COLO829 (cell line): ENCODE results near the gene UBE2E2.
"Not testable (repeated sequence)": the region's sequence is repeated elsewhere in the genome, so short reads cannot be mapped to it uniquely, and the experiment has no call there.

Experiments
- DNase-seq: peaks from one replicate; pipeline ENCODE4 v3.0.0; 2012; ENCODE audit warnings: low spot score

The UBE2E2 gene

GRCh38 chr3:23329471-23330105 is 126.5 kb downstream of the UBE2E2 start:
- DNase-seq, result no peak

DNA sequence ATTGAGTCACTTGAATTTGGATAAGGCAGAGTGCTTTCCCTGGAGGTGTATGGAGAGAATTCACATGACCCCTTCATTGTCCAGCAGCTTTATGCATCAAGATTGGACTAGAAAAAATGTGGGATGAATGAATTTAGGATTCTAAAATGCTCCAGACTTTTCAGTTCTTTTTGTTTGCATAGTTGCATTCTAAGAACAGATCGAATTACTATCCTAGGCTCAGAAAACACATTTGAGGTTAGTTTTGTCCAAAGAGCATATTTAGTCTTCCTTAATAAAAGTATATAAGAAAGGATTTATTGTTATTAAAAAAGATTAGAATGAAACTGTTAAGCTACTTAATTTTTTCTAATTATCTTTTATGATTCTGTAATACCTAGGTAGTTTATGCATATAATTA is 127.4 kb downstream of the UBE2E2 start:
- DNase-seq, result no peak

DNA sequence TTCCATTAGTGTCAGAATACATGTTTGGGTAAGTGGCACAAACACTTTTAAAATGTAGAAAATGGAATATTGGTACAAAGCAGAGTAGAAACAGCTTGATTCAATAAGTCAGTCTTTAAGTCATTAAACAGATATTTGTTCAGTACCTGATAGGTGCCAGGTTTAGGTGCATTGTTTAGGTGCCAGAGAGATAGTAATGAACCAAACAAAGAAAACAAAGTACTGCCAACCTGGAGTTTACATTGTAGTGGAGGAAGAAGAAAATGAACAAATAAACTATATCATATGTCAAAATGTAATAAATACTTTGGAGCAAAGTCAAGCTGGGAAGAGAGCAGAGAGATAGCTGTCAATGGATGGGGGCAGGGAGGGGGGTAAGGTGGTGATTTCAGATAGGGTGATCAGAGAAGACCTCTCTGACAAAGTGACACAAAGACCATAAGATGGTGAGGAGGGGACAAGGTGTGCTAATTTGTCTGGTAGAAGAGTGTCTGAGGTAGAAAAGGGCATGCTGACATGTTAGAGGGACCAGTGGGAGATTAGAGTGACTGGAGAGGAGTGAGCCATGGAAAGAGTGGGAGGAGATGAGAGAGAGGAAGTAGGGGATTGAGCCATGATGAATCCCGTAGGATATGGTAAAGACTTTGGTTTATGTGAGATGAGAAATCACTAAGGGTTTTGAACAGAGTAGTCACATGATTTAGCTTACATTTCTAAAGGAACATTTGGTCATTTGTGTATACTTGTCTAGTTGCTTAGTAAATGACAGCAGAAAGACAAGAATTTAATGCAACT is 128.2 kb downstream of the UBE2E2 start:
- DNase-seq, result no peak

- DNase-seq, result no peak
Measured at GRCh38 chr3:23333633-23334032, 130.5 kb downstream of the UBE2E2 start.

GRCh38 chr3:23336853-23337252 is 133.7 kb downstream of the UBE2E2 start:
- not testable (repeated sequence) for DNase-seq

GRCh38 chr3:23341147-23341838 is 138.2 kb downstream of the UBE2E2 start:
- no peak for DNase-seq

DNA sequence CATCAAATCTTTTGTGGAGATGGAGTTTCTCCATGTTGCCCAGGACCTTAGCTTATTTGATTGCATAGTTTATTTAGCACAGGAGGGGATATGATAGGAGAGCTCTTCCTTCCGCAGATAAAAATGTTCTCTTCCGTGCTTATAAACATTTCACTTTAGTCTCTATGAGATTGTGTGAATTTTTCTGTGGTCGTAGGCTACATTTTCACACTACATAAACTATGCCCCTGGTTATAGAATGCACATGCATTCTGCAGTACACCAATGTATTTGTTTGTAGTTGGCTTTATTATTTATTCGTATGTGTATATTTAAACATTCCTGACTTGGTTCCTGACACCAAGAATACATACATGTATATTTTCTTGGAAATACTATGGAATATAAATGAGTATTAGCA is 139.2 kb downstream of the UBE2E2 start:
- DNase-seq, result no peak

DNA sequence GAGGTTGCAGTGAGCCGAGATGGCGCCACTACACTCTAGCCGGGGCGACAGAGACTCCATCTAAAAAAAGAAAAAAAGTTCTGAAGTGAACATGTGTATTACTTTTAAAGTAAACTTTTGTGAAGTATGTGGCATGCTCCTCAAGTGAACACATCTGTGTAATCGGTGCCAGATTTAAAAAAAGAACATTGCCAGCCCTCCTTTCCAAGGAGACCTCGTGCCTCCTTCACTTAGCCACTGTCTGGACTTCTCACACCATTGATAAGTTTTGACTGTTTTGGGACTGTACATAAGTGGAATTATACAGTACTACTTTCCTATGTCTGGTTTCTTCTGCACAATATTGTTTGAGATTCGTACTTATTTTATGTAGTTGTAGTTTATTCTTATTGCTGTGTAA is 140.4 kb downstream of the UBE2E2 start:
- DNase-seq, result no peak

DNA sequence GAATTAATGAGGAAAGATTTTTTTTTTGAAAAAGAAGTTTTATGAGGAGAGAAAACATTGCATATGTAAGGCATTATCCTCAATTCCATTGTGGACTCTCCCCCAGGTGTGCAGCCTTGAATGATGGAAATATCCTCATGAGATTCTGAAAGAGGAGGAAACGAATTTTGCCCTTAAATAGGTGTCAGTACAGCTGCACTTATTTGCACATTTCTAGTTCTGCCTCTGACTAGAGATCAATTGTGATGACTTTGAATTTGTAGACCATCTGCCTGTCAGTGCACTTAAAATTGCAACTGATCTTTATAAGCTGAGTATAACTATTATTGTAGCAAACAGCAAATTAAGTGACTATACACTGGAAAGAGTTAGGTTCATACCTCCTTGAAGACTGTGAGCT is 141.8 kb downstream of the UBE2E2 start:
- DNase-seq, result no peak

DNA sequence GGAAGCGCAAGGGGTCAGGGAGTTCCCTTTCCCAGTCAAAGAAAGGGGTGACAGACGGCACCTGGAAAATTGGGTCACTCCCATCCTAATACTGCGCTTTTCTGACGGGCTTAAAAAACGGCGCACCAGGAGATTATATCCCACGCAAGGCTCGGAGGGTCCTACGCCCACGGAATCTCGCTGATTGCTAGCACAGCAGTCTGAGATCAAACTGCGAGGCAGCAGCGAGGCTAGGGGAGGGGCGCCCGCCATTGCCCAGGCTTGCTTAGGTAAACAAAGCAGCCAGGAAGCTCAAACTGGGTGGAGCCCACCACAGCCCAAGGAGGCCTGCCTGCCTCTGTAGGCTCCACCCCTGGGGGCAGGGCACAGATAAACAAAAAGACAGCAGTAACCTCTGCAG is 146.3 kb downstream of the UBE2E2 start:
- DNase-seq, result not testable (repeated sequence)

DNA sequence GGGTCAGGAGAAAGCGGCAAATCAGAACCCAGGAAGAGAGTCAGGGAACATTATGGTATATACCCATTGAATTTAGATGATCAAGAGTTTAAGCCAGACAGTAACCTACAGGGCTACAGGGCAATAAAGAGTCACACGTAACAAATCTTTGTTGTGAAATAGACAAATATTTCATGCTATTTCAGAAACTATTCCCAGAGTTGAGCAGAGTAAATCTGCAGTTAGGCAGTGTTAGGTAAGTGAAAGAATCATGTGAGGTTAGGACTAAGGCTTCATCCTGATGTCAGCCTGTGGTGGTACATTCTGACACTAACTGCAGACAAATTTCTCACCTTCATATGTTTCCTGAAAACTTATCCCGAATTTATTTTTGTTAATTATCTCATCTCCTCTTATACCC is 153.0 kb downstream of the UBE2E2 start:
- DNase-seq, result no peak

DNA sequence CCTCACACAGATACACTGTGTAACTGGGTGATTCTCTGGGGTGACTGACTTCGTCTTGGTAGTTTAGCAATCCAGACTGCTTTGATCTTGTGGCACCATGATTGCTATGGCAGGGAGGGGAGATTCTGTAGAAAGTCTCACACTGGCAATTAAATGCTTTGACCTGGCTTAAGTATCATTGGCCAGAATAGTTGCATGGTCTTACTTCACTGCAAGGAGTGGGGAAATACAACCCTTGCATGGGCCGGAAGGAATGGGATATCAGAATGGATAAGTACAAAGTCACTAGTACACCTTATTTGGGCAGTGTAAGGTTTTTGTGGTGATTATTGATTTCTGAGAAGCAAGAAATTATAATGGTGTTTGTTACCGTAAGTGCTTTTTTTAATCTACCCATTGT is 153.8 kb downstream of the UBE2E2 start:
- no peak for DNase-seq

DNA sequence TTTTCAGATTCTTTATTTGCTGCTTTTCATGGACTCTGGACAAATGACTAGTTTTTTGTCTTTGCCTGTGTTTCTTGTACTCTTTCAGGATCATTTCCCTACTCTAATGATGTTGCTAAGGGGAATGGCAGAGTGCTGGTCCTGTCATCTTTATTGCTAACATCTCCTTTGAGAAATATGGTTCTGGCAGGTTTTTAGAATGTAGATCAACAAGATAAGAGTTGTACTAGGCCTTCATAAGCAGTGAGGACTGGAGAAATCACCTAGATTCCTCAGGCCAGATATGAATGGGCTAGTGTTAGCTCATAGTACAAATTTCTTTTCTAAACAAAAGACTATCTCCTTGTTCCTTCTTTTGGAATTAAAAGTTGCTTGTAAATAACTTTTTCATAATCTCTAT is 156.0 kb downstream of the UBE2E2 start:
- DNase-seq, result no peak

- no peak for DNase-seq
Measured at GRCh38 chr3:23365066-23365465, 161.9 kb downstream of the UBE2E2 start.

GRCh38 chr3:23368731-23369130 is 165.6 kb downstream of the UBE2E2 start:
- no peak for DNase-seq

DNA sequence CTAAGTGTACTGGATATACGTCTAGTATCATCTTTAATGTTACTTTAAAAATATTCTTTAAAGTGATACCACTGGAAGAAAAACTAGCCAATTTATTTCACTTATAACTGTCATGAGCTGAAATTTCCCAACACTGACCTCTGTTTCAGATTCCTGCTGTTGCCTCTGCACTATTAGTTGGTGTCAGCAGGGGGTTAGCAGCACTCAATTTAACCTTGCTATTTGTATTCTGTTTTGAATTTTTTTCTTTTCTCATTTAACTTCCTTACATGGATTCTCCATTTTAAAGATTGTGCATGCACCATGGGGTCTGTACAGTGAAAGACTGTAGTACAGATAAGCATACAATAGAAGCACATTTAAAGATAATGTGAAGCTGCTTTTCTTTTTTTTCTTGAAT is 169.2 kb downstream of the UBE2E2 start:
- no peak for DNase-seq

DNA sequence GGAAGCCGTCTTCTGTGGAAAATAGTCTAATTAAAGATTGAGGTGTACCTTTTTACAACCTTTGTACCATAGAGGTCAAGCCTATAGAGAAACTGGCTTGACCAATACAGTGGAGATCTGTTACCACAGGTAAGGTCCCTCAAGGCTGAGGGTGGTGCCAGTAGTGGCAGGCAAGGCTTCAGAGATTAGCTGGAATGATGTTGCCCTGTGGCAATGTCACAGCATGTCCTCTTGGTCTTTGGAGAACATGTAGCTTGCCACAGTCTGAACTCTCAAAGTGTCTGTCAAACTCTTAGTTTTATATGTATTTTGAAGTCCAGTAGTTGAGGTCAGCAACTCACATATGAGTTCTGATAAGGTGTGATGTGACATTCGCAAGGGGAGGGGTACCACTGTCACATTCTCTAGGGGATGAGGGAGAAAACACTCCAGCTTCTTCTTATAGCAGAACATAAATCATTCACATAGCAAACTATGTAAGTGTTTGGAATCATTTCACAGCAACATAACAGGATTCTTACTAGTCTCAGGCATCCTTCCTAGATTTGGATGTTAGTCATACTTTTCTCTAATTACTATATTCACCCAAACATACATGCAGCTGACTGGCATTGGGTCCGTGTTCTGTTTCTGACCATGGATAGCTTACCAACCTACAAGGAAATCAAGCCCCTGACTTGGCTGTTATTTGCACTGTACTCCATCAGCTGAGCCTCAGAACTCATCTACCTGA is 173.6 kb downstream of the UBE2E2 start:
- no peak for DNase-seq

DNA sequence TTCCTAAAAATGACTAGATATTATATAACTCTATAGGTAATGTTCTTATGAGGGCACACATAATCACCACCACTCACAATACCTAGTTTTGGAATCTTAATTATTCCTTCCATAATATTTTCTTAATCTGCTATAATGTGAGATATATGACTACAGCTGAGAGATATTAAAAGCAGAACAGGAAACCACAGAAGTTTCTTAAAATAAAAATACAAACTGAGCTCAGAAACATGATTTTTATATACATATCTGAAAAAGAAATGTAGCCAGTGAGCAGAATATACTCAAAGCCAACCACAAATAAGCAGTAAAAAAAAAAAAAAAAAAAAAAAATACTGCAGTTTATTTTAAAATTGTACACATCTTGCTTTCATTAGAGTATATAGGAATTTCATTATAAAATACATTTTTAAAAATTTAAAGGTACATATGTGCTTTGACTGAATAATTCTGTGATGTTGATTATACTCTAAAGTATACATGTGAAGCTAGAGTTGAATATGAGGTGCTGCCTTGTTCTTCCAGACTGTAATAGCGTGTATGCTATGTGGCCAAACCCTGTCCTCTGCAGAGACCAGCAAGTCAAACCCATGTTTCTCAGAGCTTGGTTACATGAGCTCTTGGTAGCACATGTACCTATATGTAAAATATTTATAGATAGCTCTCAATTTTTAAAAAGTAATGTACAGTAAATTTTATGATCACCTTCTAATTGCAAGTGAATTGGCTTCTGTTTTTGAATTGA is 175.0 kb downstream of the UBE2E2 start:
- DNase-seq, result no peak

GRCh38 chr3:23383875-23384274 is 180.7 kb downstream of the UBE2E2 start:
- no peak for DNase-seq

DNA sequence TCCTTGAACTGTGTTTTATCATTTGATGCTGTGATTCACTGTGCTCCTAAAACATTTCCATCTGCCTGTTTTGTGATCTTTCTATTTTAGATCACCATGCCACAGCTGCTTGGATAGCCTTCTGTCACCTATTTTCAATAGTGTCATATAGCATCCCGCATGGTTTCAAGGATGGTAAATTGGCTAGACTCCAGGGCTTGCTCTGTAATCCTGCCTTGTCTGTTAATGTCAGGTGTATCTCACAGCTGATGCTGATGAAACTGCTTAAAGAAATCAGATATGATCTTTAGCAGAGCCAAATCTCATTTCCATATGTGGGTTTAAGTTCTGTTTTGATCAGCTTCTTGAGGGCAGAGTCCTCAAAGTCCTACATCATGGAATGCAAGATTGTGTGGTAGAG is 182.2 kb downstream of the UBE2E2 start:
- no peak for DNase-seq

DNA sequence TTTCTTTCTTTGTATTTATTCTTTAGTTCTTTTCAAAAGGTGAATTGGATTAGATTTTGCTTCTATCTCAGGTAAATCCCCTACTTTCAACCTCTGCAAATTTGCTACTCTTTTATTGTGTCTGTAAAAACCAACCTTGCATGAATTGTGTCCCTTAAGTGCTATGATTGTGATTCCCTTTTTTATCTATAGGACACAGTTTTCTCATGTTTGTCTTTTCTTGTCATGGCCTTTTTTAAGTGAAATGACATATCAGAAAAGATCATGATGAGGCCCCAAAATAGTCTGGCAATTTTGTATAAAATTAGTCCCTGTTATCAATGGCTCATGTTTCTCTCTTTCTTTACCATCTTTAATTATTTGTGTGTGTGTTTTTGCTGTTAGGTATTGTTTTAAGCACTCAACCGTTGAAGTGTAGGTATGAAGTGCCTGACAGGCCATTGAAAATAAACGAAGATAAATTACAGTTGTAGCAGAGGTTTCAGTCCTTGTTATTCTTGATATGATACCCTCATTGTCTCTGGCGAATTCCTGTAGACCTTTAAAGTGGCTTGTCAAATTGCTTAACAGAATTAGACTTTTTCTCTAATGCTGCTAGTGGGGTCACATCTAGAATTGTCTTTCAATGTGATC is 184.3 kb downstream of the UBE2E2 start:
- no peak for DNase-seq
